HG02763 (cell line): ENCODE measurements around the gene CAMTA1.
"Not testable (repeated sequence)": the region's sequence is repeated elsewhere in the genome, so short reads cannot be mapped to it uniquely, and the experiment has no call there.

Experiments
- ATAC-seq: cut with Tn5 transposase; IDR thresholded peaks from one replicate; pipeline ENCODE4 v1.9.1; 2021; ENCODE audit warnings: mild to moderate bottlenecking, moderate library complexity; ENCODE audit not compliant: unreplicated experiment

The CAMTA1 gene

GRCh38 chr1:7389906-7390603 lies 604.8 kb downstream of the CAMTA1 start:
- ATAC-seq, result no peak

- ATAC-seq, result no peak
Observed at GRCh38 chr1:7390604-7391000, 605.3 kb downstream of the CAMTA1 start.

GRCh38 chr1:7393136-7393535 lies 607.9 kb downstream of the CAMTA1 start:
- no peak for ATAC-seq

GRCh38 chr1:7395251-7395650 lies 610.0 kb downstream of the CAMTA1 start:
- no peak for ATAC-seq

DNA sequence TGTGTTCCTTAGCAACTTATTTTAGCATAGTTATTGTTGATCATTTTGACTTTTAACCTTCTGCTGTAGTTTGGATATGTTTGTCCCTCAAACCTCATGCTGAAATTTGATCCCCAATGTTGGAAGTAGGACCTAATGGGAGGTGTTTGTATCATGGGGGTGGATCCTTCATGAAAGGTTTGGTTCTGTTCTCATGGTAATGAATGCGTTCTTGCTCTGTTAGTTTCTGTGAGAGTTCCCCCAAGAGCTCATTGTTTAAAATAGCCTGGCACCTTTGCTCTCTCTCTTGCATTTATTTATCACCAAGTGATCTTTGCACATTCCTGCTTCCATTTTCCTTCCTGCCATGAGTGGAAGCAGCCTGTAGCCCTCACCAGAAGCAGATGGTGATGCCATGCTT lies 613.7 kb downstream of the CAMTA1 start:
- no peak for ATAC-seq

DNA sequence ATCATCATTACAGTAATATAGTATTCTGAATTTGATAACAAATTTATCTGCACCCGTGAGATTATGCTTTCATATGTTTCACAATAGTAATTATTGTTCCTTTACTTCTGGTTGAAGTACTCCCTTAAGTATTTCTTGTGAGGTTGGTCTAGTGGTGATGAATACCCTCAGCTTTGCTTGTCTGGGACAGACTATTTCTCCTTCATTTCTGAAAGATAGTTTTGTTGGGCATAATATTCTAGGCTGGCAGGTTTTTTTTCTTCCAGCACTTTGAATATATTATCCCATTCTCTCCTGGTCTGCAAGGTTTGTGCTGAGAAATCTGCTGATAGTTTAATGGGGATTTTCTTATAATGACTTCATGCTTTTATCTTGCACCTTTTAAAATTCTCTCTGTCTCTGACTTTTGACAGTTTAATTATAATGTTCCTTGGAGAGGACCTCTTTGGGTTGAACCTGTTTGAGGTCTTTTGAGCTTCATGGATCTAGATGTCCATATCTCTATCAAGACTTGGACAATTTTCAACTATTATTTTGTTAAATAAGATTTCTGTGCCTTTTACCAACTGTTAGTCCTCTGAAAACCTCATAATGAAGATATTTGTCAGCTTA lies 614.4 kb downstream of the CAMTA1 start:
- ATAC-seq, result no peak

GRCh38 chr1:7400566-7400965 lies 615.3 kb downstream of the CAMTA1 start:
- ATAC-seq, result no peak

DNA sequence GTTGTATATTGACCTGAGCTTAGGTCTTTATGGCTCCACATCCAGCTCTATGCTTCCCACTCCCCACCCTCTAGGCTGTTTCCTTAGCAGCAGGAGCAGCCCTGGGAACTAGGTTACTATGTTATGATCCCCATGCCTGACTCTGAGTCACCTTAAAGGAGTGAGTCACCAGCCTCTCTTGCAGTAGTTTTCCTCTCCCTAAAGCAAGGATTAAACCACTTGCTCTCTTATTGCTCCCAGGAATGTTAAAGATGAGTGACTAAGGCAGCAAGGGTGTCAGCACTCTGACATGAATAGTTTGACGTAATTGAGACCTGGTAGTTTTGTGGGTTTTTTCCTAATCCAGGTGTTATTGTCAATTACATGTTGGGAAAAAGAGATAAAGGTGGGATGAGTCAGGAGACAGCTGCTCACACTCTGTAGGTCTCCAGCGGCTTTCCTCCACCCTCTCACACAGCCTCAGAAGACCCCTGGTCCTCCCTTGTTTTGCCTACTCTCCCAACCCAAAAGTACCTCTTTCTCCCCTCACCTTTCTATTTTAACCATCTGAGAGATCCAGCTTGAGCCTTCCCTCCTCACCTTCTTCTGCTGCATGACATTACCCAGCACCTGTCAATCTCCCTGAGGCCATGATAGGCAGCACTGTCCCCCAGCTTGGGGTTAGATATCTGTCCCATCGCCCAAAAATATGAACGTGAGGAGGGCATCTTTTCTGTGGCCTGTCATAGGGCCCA lies 616.7 kb downstream of the CAMTA1 start:
- no peak for ATAC-seq

DNA sequence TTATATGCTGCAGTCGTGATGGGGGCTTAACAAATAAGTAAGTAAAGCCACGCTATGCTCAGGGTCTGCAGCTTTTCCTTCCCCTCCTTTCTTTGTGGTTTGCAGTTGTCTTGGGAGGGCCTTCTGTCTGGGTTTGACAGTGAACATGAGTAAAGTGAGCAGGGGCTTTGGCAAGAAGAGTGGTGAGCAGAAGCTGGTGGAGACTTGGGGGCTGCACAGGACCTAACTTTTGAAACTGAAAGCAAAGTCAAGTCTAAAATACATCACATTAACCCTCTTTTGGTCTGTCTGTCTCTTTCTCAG lies 617.2 kb downstream of the CAMTA1 start:
- no peak for ATAC-seq

- ATAC-seq, result no peak
Observed at GRCh38 chr1:7403265-7404045, 618.2 kb downstream of the CAMTA1 start.

- no peak for ATAC-seq
Observed at GRCh38 chr1:7404046-7404742, 618.9 kb downstream of the CAMTA1 start.

GRCh38 chr1:7405844-7406500 lies 620.7 kb downstream of the CAMTA1 start:
- no peak for ATAC-seq

DNA sequence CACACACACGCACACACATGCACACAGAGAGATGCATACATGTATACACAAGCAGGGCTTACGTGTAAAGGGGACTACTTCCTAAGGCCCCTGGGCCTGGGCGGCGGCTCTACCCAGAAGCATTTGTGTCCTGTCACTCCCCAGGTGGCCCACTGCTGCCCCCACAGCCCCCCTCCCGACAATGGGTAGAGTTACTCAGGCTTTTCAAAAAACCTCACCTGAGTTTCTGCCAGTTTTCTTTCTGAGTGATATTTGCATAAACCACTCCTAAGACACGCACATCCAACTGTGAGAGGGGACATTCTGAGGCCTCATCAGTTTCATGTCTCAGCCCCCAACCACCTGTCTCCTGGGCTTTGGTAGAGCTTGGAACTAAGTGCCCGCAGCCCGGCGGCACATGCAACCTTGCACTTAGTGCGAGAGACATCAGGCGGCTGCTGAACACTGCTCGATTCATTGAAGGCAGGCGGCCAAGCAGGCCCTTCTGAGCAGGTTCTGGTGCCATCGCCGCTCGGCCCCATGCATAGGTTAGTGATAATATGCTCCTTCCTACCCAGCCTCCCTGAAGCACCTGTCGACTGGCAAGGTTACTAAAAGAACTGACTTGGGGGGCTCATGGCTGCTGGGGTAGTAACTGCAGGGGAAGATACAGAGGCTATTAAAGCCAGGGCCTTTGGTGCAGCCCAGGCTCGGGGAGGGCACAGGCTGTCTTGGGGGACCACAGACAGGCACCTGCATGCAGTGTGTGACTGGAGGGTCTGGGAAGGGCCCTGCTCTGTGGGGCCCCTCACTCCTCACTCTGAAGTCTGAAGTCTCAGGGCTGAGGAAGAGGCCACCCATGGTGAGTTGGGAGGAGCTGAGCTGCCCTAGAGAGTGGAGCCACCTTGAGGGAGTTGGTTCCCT lies 621.6 kb downstream of the CAMTA1 start:
- no peak for ATAC-seq

- no peak for ATAC-seq
Observed at GRCh38 chr1:7407544-7407895, 622.3 kb downstream of the CAMTA1 start.

DNA sequence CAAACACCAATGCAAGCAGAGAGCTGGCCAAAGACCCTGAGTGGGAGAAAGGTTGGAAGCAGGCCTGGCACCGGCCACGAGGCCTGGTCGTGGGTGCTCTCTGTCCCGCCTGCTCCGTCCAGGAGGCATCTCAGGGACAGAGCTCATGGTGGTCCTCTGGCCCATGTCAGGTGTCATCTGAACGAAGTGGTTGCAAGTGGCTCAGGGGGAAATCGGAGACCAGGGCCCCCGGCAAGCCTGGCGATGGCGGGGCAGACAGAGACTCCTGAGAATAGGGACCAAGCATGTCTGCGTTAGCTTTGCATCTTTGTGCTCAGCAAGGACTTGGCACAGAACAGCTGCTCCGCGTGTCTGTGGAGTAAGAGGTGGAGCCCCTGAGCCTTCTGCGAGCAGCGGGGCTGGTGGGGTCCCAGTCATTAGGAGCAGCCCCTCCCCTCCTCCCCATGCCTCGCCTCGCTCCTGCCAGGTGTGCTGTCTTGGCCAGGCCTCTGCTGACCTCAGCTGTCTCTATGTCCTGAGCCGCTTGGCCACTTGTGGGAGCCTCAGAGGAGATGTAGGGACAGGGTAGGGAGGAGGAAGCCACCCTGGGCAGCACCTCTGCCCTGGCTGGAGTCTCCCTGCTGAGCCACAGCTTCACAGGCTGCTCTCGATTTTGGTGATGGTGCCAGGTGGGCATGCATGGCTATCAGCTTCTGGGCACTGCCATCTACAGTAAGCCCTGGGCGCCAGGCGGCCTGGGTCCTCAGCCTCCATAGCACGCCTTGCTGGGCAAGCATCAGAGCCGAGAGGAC lies 622.9 kb downstream of the CAMTA1 start:
- no peak for ATAC-seq

GRCh38 chr1:7408771-7409150 lies 623.5 kb downstream of the CAMTA1 start:
- ATAC-seq, result no peak

DNA sequence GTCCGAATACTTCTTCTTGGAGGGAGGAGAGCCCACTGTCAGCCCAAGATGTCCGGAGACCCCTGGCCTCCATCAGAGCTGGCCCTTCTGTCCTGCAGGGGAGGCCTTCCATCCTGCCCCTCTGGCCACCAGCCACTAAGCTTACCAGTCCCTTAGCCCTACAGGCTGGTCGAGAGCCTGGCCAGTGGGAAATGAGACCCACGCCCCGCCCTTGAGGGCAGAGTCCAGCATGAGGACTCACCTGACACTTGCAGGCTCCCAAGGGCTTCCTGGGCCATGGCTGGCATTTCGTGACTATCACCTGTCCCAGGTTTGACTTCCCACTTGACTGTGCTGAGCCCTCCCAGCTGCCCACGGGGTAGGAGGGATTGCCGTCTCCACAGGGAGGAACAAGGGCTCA lies 624.0 kb downstream of the CAMTA1 start:
- no peak for ATAC-seq

DNA sequence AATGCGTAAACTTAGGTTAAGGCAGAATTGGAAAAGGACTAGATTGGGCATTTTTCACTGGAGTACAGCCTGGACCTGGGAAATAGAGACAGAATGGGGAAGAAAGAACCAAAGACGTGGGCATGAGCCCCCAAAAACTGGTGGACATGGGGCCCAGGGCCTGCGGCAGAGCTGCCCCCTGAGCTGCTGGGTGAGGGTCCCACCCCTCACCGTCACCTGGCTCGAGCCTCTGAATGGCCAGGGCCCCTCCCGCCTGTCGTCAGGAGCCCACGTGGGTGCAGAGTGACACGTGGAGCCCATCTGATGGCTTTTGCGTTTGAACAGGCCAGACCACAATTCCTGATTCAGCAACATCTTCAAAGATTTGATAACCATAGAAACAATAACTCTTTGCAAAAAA lies 624.9 kb downstream of the CAMTA1 start:
- no peak for ATAC-seq

GRCh38 chr1:7417618-7418017 lies 632.4 kb downstream of the CAMTA1 start:
- not testable (repeated sequence) for ATAC-seq
